IPS-18a (cell line): ENCODE results near the gene GRM5.
"Not testable (repeated sequence)": the region's sequence is repeated elsewhere in the genome, so short reads cannot be mapped to it uniquely, and the experiment has no call there.

Experiments used
- H3K27ac ChIP-seq: one replicate; pipeline ENCODE4 v1.5.1; 2013; ENCODE audit warnings: low read length
- H3K27me3 ChIP-seq: one replicate; pipeline ENCODE4 v1.6.1; 2013; ENCODE audit warnings: mild to moderate bottlenecking, low read length; ENCODE audit not compliant: control insufficient read depth, insufficient read depth
- H3K36me3 ChIP-seq: one replicate; pipeline ENCODE4 v1.6.1; 2013; ENCODE audit warnings: low read depth, low read length; ENCODE audit not compliant: control insufficient read depth
- H3K4me1 ChIP-seq: one replicate; pipeline ENCODE4 v1.6.1; 2013; ENCODE audit warnings: low read depth, low read length; ENCODE audit not compliant: control insufficient read depth
- H3K4me3 ChIP-seq: one replicate; pipeline ENCODE4 v1.5.1; 2013; ENCODE audit warnings: low read length
- H3K9ac ChIP-seq: one replicate; pipeline ENCODE4 v1.6.1; 2013; ENCODE audit warnings: mild to moderate bottlenecking, low read length, moderate library complexity
- H3K9me3 ChIP-seq: one replicate; pipeline ENCODE4 v1.6.1; 2013; ENCODE audit warnings: low read depth, low read length; ENCODE audit not compliant: control insufficient read depth

The GRM5 gene

DNA sequence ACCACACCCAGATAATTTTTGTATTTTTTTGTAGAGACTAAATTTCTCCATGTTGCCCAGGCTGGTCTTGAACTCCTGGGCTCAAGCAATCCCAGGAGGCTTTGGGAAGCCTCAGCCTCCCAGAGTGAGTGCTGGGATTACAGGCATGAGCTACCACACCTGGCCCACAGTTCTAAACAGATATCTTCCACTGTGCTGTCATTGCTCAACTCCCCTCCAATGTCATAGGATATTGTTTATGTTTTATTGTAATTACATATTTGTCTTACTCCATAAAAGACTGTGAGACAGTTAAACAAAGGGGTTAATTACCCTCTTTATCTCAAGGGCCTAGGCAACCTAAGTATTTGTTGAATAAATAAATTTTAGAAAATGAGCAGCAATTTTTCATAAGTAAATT lies 204.2 kb downstream of the GRM5 start:
- Histone ChIP-seq H3K27ac (no peak overlapping the region), H3K4me1 (no peaks in the 10 kb centered on the region), H3K36me3 (no peaks in the 10 kb centered on the region), H3K27me3 (no peaks in the 10 kb centered on the region), H3K4me3 (no peak overlapping the region), H3K9ac (no peak overlapping the region), H3K9me3 (no peaks in the 10 kb centered on the region)

DNA sequence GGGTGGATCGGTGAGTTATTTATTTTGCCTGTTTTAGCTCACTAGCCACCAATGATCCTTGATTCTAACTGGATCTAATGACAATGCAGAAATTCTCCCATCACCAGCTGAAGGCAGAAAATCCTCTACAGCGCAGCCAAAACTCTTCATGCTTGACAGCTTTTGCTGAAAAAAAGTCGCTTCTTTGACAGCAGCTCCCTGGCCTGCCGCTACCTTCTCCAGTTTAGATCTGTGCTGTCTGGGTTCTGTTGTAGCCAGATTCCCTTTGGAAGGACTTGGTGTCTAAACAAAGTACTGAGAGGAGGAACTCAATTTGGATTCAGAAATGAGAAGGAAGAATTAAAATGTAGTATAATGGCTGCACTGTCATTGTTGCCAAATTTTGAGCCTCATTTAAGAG lies 205.4 kb downstream of the GRM5 start:
- H3K4me1 ChIP-seq, H3K36me3 ChIP-seq, H3K27ac ChIP-seq: not testable (repeated sequence)

DNA sequence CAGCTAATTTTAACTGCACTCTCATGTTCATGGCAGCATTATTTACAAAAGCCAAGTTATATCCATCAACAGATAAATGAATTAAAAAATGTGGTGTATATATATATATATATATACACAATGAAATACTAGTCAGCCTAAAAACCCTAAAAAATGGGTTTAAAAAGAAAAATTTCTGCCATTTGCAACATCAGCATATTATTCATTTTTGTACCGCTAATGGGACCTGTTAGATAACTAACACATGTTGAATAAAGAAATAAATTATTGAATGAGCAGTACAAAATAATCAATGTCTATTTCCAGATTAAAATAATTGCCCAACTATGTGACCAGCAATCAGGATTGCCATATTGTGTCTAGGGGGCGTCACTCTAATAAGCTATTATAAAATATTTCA lies 211.8 kb downstream of the GRM5 start:
- not testable (repeated sequence) for H3K27ac ChIP-seq, H3K9me3 ChIP-seq, H3K4me3 ChIP-seq, H3K27me3 ChIP-seq, H3K9ac ChIP-seq, H3K4me1 ChIP-seq, H3K36me3 ChIP-seq

More for the DNA sequence above, 205.4 kb downstream of the GRM5 start:
- not testable (repeated sequence) for H3K4me3 ChIP-seq, H3K9me3 ChIP-seq, H3K27me3 ChIP-seq, H3K9ac ChIP-seq

DNA sequence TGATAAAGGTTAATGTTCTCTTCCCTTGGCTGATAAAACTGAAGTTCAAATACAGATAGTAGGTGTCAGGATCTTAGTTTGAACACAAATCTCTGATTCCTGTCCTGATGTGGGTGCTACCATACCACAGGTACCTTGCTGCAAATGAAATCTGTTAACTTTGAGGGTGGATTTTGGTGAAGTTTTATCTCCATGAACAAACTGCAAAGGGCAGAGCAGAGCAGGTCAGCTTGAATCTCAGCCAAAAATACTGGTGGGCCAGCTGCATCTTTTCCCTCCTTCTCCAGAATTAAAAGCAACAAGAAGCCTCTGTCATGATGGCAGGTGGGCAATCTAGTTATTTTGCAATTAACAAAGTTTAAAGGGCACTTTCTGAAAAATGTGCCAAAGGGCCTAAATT lies 214.2 kb downstream of the GRM5 start:
- H3K4me3 ChIP-seq, H3K9ac ChIP-seq, H3K4me1 ChIP-seq, H3K27ac ChIP-seq, H3K36me3 ChIP-seq, H3K9me3 ChIP-seq, H3K27me3 ChIP-seq: not testable (repeated sequence)

DNA sequence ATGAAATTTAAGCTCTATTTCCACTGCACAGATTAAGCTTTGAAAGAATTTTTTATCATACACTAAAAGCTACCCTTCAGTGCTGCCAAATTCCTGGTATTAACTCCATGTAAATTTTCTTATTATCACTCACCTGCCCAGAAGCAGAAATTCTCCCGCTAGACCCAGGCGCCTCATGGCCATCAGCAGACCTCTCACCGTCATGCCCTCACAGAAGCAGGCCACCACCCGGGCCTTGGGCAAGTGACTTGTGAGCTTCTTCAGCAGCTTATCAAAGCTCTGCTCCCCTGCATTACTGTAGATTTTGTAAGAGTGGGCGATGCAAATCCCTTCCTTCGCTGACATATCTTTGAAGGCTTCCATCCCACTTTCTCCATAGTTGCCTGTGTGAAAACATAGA lies 216.0 kb downstream of the GRM5 start:
- H3K4me1 ChIP-seq = not testable (repeated sequence)

DNA sequence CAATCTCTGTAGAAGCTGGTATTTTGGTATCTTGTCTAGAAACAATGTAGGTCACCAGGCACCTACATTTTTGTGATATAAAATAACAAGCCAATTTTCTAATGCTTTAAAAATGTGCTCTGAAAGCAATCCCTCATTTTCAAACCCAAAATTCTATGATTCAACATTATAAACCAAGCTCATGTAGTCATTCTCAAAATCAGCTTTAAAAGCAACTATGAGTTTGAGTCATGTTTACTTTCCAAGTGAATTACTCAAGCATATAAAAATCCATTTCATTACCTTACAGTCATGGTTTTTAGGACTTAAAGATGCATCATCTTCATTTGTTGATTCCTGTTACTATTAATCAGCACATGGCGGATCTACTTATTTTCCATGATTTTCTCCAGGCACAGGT lies 216.4 kb downstream of the GRM5 start:
- Histone ChIP-seq H3K4me1 (no peaks in the 10 kb centered on the region), H3K36me3 (no peaks in the 10 kb centered on the region), H3K9ac (no peak overlapping the region), H3K27me3 (no peaks in the 10 kb centered on the region), H3K4me3 (no peak overlapping the region), H3K9me3 (no peaks in the 10 kb centered on the region), H3K27ac (no peak overlapping the region)

More for the DNA sequence above, 216.0 kb downstream of the GRM5 start:
- H3K9me3 ChIP-seq, H3K36me3 ChIP-seq, H3K9ac ChIP-seq, H3K27ac ChIP-seq, H3K4me3 ChIP-seq, H3K27me3 ChIP-seq: not testable (repeated sequence)

DNA sequence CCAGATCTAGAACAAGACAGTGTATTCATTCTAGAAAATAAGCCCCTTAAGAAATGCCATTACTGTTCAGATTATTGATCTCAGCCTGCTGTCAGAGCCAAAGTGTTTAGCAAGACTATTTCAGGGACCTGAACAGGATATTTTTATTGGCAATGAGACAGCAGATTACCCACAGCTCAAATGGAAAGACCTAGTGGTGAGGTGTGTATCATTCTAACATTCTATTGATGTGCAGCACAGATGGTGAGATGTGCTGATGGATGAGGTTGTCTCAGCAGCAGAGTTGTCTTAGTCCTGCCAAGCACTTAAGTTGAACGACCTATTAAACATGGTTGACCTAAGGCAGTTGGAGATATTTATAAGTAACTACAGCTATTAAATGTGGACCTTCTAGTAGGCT lies 219.5 kb downstream of the GRM5 start:
- H3K36me3 ChIP-seq, H3K9me3 ChIP-seq, H3K9ac ChIP-seq, H3K27me3 ChIP-seq, H3K27ac ChIP-seq, H3K4me3 ChIP-seq, H3K4me1 ChIP-seq: not testable (repeated sequence)

DNA sequence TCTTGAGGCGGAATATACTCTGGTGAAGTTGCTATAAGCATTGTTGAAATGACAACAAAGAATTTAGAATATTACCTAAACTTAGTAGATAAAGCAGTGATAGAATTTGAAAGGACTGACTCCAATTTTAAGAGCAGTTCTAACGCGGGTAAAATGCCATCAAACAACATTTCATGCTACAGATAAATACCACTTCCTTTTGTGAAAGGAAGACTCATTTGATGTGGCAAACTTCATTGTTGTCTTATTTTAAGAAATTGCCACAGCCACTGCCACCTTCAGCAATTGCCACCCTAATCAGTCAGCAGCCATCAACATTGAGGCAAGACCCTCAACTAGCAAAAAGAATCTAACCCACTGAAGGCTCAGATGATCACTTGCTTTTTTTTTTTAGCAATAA lies 220.8 kb downstream of the GRM5 start:
- H3K27ac ChIP-seq, H3K4me1 ChIP-seq, H3K36me3 ChIP-seq, H3K4me3 ChIP-seq, H3K9me3 ChIP-seq, H3K9ac ChIP-seq, H3K27me3 ChIP-seq: not testable (repeated sequence)

DNA sequence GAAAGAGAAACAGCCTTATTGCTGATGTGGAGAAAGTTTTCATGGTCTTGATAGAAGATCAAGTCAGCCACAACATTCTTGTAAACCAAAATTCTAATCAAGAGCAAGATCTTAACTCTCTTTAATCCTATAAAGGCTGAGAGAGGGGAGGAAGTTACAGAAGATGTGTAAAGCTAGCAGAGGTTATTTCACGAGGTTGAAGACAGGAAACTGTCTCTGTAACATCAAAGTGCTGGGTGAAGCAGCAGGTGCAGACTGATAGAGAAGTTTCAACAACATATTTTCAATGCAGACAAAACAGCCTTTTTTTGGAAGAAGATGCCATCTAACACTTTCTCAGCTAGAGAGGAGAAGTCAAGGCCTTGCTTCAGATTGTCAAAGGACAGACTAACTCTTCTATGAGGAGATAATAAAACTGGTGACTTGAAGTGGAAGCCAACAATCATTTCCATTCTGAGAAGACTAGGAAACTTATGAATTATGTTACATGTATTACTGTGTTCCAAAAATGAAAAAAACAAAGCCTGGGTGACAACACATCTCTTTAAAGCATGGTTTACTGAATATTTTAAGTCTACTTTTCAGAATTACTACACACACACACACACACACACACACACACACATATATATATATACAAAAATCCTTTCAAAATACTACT lies 221.9 kb downstream of the GRM5 start:
- H3K4me3 ChIP-seq, H3K9me3 ChIP-seq, H3K36me3 ChIP-seq, H3K27ac ChIP-seq, H3K27me3 ChIP-seq, H3K4me1 ChIP-seq, H3K9ac ChIP-seq: not testable (repeated sequence)

DNA sequence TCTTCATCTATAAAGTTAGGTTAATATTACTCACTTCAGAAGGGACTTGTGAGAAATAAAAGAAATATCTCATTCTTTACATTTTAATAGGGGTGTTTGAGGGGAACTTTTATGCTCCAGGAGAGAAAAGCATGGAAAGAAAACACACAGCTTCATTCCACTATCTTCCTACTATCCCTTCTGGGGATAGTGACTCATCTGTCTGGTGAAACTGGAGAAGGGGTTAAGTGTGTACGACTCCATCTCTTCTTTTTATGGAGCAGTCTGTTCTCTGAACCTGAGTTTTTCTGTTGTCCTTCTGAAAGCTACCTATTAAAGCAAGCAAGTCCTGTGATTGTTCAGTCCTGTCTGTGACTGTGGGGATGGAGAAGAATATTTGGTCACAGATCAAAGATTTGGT lies 227.6 kb downstream of the GRM5 start:
- H3K27me3 ChIP-seq, H3K36me3 ChIP-seq, H3K27ac ChIP-seq, H3K9me3 ChIP-seq, H3K4me1 ChIP-seq, H3K9ac ChIP-seq, H3K4me3 ChIP-seq: not testable (repeated sequence)

DNA sequence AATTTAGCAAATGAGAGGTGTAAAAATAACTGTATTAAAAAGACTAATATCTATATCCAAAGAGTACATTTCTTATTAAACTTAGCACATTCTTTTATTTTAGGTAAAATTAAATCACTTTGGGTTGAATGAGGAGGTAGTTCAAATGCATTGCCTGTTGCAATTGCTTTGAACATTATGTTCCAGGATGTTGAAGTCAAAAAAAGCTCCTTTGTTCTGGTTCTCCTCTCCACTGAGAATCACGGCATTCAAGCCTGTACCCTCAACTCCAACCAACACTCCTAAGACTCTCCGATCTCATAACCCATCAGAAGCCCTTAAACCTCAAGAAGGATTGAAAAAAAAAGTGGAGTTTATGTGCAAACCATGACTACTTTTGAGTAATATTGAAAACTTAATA lies 230.1 kb downstream of the GRM5 start:
- H3K4me3 ChIP-seq, H3K27me3 ChIP-seq, H3K36me3 ChIP-seq, H3K9ac ChIP-seq, H3K9me3 ChIP-seq, H3K27ac ChIP-seq, H3K4me1 ChIP-seq: not testable (repeated sequence)

DNA sequence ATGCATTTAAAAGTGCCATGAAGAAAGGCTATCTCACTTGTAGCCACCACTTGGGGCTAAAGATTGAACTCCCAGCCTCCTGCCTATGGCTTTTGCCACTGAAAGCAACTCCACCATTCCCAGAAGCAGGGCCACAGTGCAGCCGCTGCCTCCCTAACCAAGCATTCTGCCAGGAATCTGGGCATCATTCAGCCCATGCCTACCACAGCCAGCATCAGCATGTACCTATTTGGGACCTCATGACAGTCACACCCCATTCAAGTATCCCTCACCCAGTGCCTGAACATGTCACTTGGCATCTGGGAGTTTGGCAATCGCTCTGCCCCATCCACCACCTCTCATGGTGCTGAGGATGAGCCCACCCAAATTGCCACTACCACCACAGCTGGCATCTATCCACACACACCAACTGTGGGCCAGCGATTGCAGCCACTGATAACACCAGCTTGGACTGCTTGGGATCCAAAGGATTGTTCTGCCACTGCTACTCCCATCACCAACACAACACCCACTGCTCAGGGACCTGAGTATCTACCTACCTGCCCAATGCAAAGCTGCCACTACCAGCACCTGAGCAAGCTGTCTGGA lies 234.4 kb downstream of the GRM5 start:
- H3K4me1 ChIP-seq = no peaks in the 10 kb centered on the region
- H3K27me3 ChIP-seq = no peaks in the 10 kb centered on the region
- H3K27ac ChIP-seq = no peak overlapping the region
- no peaks in the 10 kb centered on the region for H3K9me3 ChIP-seq
- no peak overlapping the region for H3K4me3 ChIP-seq
- H3K36me3 ChIP-seq = no peaks in the 10 kb centered on the region
- no peak overlapping the region for H3K9ac ChIP-seq
